Measurements from ENCODE around the gene GRSF1.
"Not testable (repeated sequence)": the region's sequence is repeated elsewhere in the genome, so short reads cannot be mapped to it uniquely, and the experiment has no call there.

Gene GRSF1

DNA sequence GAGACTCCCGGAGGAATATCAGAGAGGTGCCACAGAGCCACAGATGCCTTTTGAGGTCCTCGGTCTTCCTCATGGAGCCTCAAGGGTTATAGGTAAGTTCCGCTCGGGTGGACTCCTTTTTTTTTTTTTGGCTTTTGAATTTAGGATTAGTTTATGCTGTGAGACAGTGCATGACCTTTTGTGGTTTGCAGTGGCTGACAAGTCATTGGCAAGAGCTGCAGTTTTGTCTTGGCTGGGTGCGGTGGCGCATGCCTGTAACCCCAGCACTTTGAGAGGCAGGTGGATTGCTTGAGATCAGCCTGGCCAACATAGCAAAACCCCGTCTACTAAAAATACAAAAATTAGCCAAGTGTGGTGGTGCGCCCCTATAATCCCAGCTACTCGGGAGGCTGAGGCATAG is 4.5 kb upstream of the GRSF1 start:
- DNase-seq (ENCODE audit: low spot score): no peak
- in situ Hi-C loops (cut with MboI; ENCODE audit: low pct_unique_long_range_greater_than_20kb, low sequenced_read_pairs, unreplicated experiment): no loop called here
- TF ChIP-seq, protein P1, sequence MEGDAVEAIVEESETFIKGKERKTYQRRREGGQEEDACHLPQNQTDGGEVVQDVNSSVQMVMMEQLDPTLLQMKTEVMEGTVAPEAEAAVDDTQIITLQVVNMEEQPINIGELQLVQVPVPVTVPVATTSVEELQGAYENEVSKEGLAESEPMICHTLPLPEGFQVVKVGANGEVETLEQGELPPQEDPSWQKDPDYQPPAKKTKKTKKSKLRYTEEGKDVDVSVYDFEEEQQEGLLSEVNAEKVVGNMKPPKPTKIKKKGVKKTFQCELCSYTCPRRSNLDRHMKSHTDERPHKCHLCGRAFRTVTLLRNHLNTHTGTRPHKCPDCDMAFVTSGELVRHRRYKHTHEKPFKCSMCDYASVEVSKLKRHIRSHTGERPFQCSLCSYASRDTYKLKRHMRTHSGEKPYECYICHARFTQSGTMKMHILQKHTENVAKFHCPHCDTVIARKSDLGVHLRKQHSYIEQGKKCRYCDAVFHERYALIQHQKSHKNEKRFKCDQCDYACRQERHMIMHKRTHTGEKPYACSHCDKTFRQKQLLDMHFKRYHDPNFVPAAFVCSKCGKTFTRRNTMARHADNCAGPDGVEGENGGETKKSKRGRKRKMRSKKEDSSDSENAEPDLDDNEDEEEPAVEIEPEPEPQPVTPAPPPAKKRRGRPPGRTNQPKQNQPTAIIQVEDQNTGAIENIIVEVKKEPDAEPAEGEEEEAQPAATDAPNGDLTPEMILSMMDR (IDR thresholded peaks at IDR 0.05; ENCODE audit: extremely low read depth, insufficient read depth, missing control alignments): no peak

DNA sequence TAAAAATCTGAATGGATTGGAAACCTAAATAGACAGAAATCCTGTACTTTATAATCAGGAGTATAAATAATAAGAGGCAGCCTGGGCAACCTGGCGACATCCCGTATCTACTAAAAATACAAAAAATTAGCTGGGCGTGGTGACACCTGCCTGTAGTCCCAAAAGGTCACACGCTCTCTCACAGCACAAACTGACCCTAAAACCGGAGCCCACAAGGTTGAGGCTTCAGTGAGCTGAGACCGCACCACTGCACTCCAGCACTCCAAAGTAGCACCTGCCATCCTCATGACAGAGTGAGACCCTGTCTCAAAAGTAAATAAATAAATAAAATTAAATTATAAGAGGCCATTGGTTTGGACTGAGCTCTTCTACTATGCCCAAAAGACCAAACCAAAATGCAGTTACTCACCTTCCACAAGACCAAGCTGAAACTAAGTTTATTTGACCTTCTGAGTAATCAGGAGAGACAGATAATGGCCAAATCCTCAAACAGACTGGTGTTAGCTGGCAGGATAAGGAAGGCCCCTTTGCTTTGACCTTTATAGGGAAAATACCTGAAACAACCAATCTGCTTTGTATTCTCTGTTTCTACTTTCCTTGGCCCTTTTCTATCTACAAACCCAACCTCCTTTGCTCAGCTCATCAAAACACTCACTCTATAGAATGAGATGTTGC is 3.2 kb upstream of the GRSF1 start:
- in situ Hi-C loops (cut with MboI; ENCODE audit: low pct_unique_long_range_greater_than_20kb, low sequenced_read_pairs, unreplicated experiment): no loop called here
- TF ChIP-seq, protein P1 (IDR thresholded peaks at IDR 0.05; ENCODE audit: extremely low read depth, insufficient read depth, missing control alignments): no peak
- DNase-seq (ENCODE audit: low spot score): peak; percentile 24

DNA sequence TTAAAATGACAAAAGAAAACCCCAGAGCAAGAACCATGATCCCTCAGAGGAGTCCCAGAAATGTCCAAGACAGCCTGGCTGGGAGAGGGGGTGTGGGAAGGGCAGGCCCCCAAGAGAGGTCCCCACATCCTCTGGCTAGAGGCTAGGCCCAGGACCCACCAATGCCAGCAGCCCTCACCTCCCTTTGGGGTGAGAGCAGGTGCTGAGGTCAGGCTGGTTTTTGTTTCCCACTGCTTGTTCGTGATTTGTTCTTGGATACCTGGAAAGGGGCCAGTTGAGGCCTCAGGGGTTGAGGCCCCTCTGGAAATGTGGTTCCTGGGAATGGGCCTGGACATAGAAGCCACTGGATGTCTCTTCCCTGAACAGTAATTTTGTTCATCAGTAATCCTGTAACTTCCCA is 2.3 kb upstream of the GRSF1 start:
- in situ Hi-C loops (cut with MboI; ENCODE audit: low pct_unique_long_range_greater_than_20kb, low sequenced_read_pairs, unreplicated experiment): no loop called here
- DNase-seq (ENCODE audit: low spot score): no peak
- TF ChIP-seq, protein P1 (IDR thresholded peaks at IDR 0.05; ENCODE audit: extremely low read depth, insufficient read depth, missing control alignments): no peak

DNA sequence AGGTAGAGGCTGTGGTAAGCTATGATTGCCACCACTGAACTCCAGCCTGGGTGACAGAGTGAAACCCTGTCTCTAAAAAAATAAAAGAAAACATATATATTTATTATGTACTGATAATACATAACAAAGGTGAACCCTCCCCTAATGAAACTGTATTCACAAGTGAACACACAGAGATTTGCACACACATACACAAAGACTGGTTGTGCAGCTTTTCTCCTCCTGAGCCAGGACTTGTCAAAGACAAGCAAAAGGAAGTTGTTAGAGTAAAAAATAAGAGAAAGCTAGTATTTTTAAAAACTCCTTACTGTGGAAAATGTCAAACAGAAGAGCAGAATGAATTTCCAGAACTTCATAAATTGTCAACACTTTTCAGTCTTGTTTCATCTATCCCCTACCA is 1.5 kb upstream of the GRSF1 start:
- no peak for DNase-seq (ENCODE audit: low spot score)
- TF ChIP-seq, protein P1 (IDR thresholded peaks at IDR 0.05; ENCODE audit: extremely low read depth, insufficient read depth, missing control alignments): no peak
- in situ Hi-C loops (cut with MboI; ENCODE audit: low pct_unique_long_range_greater_than_20kb, low sequenced_read_pairs, unreplicated experiment): no loop called here

DNA sequence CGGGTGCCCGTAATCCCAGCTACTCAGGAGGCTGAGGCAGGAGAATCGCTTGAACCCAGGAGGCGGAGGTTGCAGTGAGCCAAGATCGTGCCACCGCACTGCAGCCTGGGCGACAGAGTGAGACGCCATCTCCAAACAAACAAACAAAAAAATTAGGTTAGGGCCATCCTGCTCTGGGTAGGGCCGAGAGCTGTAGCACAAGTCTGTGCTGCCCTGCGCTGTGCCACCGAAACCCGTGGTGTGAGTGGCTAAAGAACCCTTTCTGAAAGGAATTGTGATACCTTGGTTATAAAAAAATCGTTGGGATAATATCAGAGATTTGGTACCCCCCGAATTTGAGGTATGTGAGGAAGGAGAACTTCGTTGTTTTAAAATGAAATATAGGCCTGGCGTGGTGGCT is 941 bp upstream of the GRSF1 start:
- DNase-seq (ENCODE audit: low spot score); in situ Hi-C loops (cut with MboI; ENCODE audit: low pct_unique_long_range_greater_than_20kb, low sequenced_read_pairs, unreplicated experiment): not testable (repeated sequence)

DNA sequence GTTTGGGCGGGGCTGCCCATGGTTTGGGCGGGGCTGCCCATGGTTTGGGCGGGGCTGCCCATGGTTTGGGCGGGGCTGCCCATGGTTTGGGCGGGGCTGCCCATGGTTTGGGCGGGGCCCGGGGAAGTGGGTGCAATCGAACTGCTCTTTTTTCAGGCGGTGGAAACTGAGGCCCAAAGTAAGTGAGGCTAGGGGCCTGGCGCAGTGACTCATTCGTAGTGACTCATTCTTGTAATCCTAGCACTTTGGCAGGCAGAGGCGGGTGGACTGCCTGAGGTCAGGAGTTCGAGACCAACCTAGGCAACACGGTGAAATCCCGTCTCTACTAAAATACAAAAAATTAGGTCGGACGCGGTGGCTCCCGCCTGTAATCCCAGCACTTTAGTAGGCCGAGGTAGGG is 447 bp upstream of the GRSF1 start:
- in situ Hi-C loops (cut with MboI; ENCODE audit: low pct_unique_long_range_greater_than_20kb, low sequenced_read_pairs, unreplicated experiment); DNase-seq (ENCODE audit: low spot score): not testable (repeated sequence)

DNA sequence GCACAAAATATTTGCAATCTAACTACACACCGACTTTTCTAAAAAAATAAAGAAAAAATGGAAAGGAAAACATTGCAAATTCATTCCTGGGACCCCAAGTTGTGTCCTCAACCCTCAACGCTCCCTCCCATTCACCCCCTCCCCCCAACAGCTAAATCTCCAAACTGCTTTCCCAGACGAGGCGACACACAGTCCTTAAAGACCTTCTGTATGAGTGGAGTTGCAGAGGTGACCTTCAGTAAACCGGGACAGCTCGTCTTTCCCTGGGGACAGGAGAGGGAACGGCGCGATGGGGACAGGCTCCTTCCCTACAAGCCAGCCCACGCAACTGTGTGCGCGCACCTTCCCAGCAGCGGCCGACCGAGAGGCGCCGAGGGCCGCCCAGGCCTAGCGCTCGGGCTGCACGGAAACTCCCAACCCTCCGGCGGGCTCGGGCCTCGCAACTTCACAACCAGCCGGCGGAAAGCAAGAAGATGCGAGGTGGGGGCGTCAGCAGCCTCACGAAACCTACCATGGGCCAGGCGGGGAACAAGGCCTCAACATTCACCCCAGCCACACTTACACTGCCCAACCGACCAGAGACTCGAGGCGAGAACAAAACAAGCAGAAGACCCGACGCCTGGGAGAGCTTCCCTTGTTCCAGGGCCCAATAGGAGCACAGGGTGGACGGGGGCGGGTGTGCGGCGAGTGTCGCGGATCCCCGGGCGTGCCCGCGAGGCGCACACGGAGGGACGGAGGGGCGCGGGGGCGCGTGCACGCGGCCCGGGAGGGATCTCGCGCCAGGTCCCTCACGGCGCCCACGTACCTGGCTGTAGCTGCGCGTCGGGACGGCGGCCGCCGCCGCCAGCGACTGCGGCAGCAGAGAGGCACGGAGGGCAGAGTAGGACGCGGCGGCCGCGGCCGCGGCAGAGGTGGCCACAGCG is 763 bp downstream of the GRSF1 start:
- TF ChIP-seq, protein P1 (IDR thresholded peaks at IDR 0.05; ENCODE audit: extremely low read depth, insufficient read depth, missing control alignments): no peak
- peak; percentile 82 for DNase-seq (ENCODE audit: low spot score)
- in situ Hi-C loops (cut with MboI; ENCODE audit: low pct_unique_long_range_greater_than_20kb, low sequenced_read_pairs, unreplicated experiment): no loop called here
